Heart left ventricle (tissue), 13 donors: ENCODE data around the gene FOXP1.

ENCODE experiments used
- CTCF ChIP-seq, 12 donors: fragments of 200-600 bp; sonication (generic) in 4 of 12; IDR thresholded peaks; one replicate each; pipeline versions ENCODE4 v1.5.0 to v1.8.0; 2018 to 2022; ENCODE audit warnings: antibody characterized with exemption in 12 of 12, mild to moderate bottlenecking in 5 of 12
- POLR2A ChIP-seq, 2 donors: fragments of 450-650 bp; IDR thresholded peaks; one replicate each; pipeline ENCODE4 v1.6.1; 2017; ENCODE audit warnings: antibody characterized with exemption in 2 of 2, mild to moderate bottlenecking in 2 of 2, moderate library complexity in 2 of 2
- donor health status: ischemic (EF 13 %, LVEDD 7.1; RV severe dilation, severe dysfunction).
- donor health status: DM: no; HTN: yes; CAD: no.
- donor health status: DM: no; HTN: no; CAD: no.
- donor health status: ischemic (EF 25% LVEDD 6.9; RV normal size, moderate dysfunction).
- donor health status: ischemic (EF 25% LVEDD 5.7; RV mildly dilated, moderate dysfunction).
- donor health status: ischemic (EF 35%, LVEDD 5.7; RV mildly dilated, moderate dysfunction).
- donor health status: nonischemic (EF 11% LVEDD 7.7; RV severe dilation, severe dysfunction).
- donor health status: DM: yes; HTN: yes; CAD: no.
- donor health status: PGD.
- donor health status: ischemic (EF 29% LVEDD 5.4; RV normal size, mild dysfunction).
- donor health status: nonischemic (EF 23%, LVEDD 6.1; RV moderate dilation, normal function).

- TF ChIP-seq CTCF (IDR thresholded peaks at IDR 0.05), result no peak
- no peak for TF ChIP-seq POLR2A (IDR thresholded peaks at IDR 0.05)
Measured at GRCh38 chr3:71070497-71071463, 512.7 kb downstream of the FOXP1 start.
